Activated CD4-positive, alpha-beta T cell treated with anti-CD3 and anti-CD28 coated beads for 1 hour (primary cell): ENCODE measurements around the gene STAT1.
"Not testable (repeated sequence)": the region's sequence is repeated elsewhere in the genome, so short reads cannot be mapped to it uniquely, and the experiment has no call there.

Experiments
- DNase-seq: peaks from one replicate; pipeline ENCODE4 v3.0.0-alpha.2; 2020

STAT1 gene

DNA sequence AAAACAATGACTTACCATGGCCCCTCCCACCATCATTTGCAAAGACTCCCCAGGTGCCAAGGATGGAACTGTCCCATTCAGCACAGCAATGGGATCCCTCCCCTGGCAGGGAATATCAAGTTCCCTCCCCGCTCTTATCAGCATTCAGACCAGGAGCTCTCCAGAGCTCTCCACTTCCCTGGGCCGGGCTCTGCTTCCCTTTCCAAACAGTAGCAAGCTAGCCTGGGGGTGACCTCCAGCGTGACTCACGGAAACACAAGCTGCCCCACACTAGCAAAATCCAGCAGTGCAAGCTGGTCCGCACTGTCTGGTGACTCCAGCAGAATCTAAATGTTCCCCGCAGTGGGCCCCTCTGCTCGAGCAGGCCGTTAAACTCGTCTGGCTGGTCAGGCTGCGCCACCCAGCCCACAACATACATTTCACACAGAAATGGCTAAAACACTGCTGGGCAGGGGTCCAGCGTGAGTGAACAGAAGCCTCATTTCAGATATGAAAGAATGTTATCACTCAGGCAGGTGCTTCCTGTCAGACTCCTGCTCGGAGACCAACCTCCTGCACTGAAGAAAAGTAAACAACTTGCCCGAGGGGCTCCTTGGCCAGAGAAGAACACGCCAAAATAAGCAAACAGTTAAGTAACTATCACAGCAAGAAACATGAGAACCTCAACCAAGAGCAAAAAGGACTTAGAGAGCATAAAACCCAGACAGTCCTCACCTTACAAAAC, 33.9 kb downstream of the STAT1 start:
- DNase-seq, result no peak

DNA sequence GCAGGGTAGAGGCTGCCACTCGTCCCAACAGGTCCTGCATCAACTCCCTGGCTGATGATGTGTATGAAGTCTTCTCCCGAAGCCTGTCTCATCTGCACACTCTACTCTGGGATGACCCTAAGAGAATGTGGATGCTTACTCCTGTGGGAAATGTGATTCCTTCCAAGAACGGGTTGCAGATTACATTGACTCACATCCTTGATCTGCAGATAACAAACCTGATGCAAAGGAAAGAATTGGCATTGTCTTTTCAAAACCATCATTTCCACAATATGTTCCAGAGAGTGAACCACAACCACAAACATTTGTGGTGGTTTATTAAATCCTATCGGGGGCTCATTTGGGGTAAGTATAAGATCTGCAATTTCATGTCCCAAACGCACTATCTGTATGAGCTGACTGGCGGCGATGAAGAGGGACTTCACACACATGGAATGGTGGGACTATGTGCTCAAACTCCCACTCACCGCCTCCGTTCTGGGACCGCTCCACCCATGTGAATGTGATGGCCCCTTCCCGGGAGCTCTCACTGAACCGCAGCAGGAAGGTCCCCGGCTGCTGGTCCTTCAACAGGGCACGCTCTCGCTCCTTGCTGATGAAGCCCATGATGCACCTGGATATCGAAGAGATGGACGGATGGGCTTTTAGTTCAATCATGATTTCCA, 35.5 kb downstream of the STAT1 start:
- no peak for DNase-seq

DNA sequence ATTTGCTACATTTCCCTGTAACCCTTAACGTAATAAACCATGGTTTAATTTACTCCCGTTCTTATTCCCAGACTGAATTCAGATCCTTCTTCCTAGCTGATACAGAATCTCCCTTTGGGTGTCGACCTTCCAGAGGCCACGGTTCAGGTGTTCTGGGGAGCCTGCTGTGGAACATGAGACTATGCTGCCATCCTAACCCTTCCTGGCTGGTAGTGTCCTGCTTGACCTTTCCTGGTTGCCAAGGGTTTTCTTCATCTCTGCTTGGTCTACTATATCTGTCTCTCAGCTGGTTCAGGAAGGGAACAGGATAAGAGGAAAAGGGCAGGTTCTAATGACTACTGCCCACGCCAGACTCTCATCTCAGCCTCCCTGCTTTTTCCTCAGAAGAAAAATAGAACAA, 36.5 kb downstream of the STAT1 start:
- DNase-seq, result no peak

DNA sequence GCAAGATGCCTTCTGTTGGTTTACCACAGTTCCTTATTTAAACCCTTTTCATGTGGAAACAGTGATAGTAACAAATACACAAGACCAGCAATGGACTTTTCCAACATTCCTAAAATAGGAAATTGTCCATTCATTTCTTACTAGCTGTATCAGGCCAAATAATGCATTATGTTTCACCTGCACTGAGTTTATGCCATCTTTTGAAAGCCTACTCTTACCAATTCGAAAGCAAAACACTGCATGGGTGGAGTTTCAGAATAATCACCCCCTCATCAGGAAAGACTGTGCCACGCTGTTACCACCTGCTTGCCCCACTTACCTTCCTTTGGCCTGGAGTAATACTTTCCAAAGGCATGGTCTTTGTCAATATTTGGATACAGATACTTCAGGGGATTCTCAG, 37.5 kb downstream of the STAT1 start:
- DNase-seq, result no peak

DNA sequence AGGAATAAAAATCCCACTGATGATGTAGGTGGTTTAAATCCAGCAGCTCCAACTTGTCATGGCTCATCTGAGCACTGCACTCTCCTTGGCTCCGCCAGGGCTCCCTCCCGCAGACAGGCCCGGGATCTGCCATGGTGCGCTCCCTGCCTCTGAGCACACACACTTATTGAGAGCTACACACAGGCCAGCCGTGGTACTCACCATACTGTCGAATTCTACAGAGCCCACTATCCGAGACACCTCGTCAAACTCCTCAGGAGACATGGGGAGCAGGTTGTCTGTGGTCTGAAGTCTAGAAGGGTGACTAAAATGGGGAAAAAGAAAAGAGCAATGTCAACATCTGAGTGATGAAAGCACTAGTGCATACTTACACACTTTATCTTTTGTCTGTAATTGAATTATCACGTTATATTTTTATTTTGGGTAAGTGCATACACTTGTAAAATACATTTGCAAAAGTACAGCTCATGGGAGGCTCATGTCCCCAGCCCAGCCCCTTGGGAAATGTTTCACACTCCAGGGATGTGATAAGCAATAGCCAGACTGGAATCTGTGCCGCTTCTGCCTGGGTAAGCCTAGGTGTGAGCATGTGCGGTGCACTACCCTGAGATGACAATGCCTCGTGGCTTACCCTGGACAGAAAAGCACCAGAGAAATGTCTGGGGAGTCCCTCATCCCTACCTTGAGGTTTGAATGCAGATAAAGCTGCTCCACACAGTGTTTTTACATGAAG, 39.2 kb downstream of the STAT1 start:
- no peak for DNase-seq

DNA sequence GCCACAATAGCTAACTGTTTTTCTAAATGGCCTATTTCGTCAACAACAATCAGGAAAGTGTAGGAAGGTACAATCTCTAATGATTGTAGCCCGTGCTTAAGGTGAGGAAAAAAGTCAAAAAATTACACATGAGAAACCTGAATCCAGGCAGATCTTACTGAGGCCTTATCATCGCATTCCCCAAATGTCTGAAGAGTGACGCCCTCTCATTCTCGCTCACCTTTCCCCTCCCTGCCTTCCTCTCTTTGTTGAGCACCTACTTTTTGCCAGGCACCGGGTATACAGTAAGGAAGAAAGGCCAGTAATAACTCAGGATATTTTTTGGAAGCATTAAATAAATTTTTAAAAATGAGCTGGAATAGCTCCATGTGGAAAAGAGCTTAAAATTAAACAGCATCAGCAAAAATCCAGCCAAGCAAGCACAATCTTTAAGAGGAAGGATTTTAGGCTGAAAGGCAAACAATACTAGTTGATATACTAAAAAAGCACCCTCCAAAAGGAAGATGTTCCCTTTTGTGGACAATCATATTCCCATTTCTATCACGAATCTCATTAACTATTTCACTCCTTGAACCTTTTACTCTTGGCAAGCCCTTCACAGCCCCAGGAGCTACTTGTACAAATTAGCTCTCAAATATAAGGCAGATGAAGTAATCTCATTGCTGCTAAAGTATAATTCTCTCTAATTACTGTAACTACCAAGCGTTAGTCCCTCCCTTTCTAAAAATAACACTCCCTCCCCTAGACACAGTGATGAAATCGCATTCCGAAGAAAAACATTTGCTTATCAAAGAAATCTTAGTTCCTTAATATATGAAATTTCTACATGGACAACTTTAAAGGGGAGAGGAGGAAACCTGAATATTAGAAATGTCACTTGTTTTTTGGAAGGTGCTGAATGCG, 40.0 kb downstream of the STAT1 start:
- DNase-seq, result no peak

GRCh38 chr2:190973262-190973661, 40.7 kb downstream of the STAT1 start:
- DNase-seq, result no peak

GRCh38 chr2:190972846-190973245, 41.1 kb downstream of the STAT1 start:
- DNase-seq, result no peak

- DNase-seq, result no peak
Measured at GRCh38 chr2:190972213-190972612, 41.8 kb downstream of the STAT1 start.

GRCh38 chr2:190970873-190971506, 43.0 kb downstream of the STAT1 start:
- no peak for DNase-seq

DNA sequence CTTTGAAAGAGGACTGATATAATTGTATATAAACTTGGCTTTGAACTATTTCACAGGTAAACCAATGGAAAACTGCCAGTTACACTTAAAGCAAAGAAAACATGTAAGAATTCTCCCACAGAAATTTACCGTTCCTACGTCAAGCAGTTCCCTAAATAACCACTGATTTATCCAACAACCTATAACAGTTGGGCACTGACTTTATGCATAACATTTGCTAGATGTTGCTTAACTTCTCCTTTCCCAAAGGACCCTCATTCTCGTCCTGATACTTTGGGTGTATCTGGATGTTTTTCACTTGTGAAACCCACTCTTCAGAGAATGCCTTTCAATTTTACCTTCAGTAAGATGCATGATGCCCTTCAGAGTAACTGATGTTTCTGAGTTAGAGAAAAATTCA, 43.8 kb downstream of the STAT1 start:
- no peak for DNase-seq

GRCh38 chr2:190968522-190968921, 45.4 kb downstream of the STAT1 start:
- DNase-seq, result no peak

- DNase-seq, result no peak
Measured at GRCh38 chr2:190965580-190966222, 48.3 kb downstream of the STAT1 start.

- no peak for DNase-seq
Measured at GRCh38 chr2:190964170-190964795, 49.7 kb downstream of the STAT1 start.

DNA sequence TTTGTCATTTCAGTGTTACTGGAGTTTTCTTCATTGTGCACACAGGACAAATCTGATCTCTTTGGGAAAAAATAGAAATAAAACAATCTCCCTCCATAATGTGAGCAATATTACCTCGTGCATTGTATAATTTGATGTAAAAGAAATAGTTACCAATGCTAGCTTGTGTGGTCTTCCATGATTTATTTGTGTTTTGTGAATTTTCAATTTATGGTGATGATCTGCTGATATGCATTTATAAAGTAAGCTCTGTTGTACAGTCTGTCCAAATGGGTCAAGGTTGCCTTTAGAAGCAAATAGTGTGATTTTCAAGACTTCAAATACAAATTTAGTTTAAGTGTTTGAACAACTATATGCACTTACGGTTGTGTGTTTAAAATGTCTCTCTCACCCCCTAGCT, 50.9 kb downstream of the STAT1 start:
- DNase-seq, result no peak

GRCh38 chr2:190961918-190962487, 52.0 kb downstream of the STAT1 start:
- no peak for DNase-seq

- DNase-seq, result not testable (repeated sequence)
Measured at GRCh38 chr2:190961117-190961516, 52.9 kb downstream of the STAT1 start.

DNA sequence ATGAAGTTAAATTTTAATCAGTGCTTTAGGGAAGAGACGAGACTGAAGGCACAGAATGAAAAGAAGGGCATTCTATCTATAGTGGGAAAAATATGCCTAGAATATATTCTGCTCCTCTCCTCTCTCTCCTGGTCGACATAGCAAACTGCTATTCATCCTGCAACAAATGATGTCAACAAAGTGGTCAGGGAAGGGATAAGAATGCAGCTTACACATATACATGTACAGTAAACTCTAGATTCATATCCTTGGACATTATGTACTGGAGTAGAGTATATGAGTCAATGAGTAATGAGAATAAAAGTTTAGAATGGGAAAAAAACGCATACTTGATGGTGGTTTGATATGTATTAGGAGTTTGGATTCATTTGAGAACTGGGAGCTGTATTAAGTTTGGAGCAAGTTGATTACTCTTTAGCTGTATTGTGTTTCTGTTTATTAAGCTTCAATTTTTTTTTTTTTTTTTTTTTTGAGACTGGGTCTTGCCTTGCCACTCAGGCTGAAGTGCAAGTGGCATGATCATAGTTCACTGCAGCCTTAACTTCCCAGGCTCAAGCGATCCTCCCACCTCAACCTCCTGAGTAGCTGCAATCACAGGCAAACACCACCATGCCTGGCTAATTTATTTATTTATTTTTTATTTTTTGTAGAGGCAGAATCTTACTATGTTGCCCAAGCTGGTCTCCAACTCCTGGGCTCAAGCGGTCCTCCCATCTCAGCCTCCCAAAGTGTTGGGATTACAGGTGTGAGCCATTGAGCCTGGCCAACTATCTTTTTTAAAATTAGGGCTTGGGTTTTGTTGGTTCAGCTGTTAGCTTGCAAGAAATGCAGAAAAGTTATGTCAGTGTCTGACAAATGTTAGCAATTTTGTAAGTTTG, 53.8 kb downstream of the STAT1 start:
- no peak for DNase-seq

DNA sequence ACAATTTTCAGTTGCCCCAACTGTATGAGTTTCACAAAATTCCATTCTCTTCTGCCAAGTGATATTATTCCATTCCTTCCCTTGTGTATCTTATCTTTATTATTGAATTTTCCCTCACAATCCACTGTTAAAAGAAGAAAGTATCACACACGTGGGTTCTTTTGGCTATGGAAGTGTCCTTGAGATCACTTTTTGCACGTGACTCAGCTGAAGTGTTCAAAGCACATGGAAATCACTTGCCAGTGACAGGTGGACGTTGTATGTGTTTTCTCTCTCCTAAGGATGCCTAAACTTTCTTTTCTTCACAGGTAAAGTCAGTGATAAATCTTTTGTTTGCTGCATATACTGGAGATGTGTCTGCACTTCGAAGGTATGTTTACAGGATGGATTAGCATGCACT, 60.7 kb downstream of the STAT1 start:
- no peak for DNase-seq

DNA sequence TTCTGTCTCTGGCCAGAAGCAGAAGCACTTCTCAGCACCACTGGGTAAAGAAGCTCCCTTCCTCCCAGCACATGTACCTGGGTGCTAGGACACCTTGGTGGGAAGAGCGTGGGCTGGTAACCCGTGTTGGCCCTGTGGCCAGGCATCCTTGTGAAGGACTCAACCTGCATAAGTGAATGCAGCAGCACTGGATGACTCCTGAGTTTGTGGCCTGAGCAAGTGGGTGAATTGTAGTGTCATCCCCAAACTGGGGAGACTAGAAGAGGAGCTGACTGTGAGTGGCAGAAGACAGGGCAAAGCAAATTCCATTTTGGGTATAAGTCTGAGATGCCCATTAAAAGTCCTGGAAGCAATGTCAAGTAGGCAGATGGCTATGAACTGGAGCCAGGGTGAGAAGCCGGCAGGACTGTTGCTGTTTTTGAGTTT, 63.4 kb downstream of the STAT1 start:
- no peak for DNase-seq
